ENCODE data around the gene IFIT5. TPM values are rescaled to one million over a fixed set of nuclear protein-coding genes. Genes with fewer than 3 reads are reported as not detected.

Gene IFIT5
- polyA plus RNA-seq, 1 donor (not counting 4 experiments of a cell fraction or from before 2014, with no cell fraction given): 15.8 TPM

DNA sequence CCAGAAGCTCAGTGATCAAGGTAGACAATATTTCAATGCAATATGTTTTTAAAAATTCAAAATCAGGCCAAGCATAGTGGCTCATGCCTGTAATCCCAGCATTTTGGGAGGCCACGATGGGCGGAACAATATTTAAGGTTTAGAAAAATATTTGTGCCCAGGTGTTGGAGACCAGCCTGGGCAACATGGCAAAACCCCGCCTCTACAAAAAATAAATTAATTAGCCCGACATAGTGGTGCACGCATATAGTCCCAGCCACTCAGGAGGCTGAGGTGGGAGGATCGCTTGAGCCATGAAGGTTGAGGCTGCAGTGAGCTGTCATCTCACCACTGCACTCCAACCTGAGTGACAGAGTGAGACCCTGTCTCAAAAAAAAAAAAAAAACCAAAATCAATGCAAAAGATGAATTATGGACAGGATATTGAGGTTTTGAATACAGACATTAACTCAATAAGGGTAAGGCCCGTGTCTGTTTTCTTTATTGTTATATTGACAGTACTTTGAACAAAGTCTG is 913 bp upstream of the IFIT5 start:
- peaks cover 2 to 4% of the 10 kb centered on the region in 2 experiments for H3K36me3 ChIP-seq (ENCODE audit: control insufficient read depth in 2 of 2, extremely low read depth in 1 of 2, insufficient read depth in 2 of 2, low read length in 2 of 2)
- no peak overlapping the region for H3K9ac ChIP-seq (ENCODE audit: control insufficient read depth, extremely low read depth, insufficient read depth, low read length)
- no peak for DNase-seq (ENCODE audit: low read depth, low spot score)
- no peaks in the 10 kb centered on the region for H3K9me1 ChIP-seq (ENCODE audit: control insufficient read depth, extremely low read depth, insufficient read depth, low read length)
- no peak for TF ChIP-seq EZH2 (IDR thresholded peaks at IDR 0.05; ENCODE audit: low read length)
- TF ChIP-seq, protein P1, sequence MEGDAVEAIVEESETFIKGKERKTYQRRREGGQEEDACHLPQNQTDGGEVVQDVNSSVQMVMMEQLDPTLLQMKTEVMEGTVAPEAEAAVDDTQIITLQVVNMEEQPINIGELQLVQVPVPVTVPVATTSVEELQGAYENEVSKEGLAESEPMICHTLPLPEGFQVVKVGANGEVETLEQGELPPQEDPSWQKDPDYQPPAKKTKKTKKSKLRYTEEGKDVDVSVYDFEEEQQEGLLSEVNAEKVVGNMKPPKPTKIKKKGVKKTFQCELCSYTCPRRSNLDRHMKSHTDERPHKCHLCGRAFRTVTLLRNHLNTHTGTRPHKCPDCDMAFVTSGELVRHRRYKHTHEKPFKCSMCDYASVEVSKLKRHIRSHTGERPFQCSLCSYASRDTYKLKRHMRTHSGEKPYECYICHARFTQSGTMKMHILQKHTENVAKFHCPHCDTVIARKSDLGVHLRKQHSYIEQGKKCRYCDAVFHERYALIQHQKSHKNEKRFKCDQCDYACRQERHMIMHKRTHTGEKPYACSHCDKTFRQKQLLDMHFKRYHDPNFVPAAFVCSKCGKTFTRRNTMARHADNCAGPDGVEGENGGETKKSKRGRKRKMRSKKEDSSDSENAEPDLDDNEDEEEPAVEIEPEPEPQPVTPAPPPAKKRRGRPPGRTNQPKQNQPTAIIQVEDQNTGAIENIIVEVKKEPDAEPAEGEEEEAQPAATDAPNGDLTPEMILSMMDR (optimal IDR thresholded peaks at IDR 0.05 in 1 of 3, IDR thresholded peaks at IDR 0.05 in 1 of 3, conservative IDR thresholded peaks at IDR 0.05 in 1 of 3; ENCODE audit: extremely low read depth in 1 of 3, insufficient read depth in 2 of 3, low read length in 3 of 3): no peak
- H3K4me2 ChIP-seq (ENCODE audit: control insufficient read depth, extremely low read depth, insufficient read depth, low read depth, low read length): peak overlapping the region; percentile 92
- H3K27ac ChIP-seq (ENCODE audit: control insufficient read depth, insufficient read depth, low read length): peak overlapping the region; percentile 82
- peaks cover 24% of the 10 kb centered on the region for H3K79me2 ChIP-seq (ENCODE audit: control insufficient read depth, insufficient read depth, low read length)
- H4K20me1 ChIP-seq (ENCODE audit: control insufficient read depth, extremely low read depth, insufficient read depth, low read length): no peaks in the 10 kb centered on the region
- H3K4me3 ChIP-seq (ENCODE audit: control insufficient read depth in 2 of 3, extremely low read depth in 1 of 3, insufficient read depth in 2 of 3, low read depth in 1 of 3, low read length in 3 of 3): peak overlapping the region in 2 of 3 experiments; percentile 83 to 92
- no peak for FAIRE-seq
- dilution Hi-C loops (cut with MboI; ENCODE audit: extremely low pct_ligation_motif_present, low sequenced_read_pairs): no loop called here
- no peaks in the 10 kb centered on the region for H3K27me3 ChIP-seq (ENCODE audit: control insufficient read depth, extremely low read depth, insufficient read depth, low read length)
- H3K9me3 ChIP-seq (ENCODE audit: control insufficient read depth, low read depth, low read length): no peaks in the 10 kb centered on the region
- no peak overlapping the region for H2AFZ ChIP-seq (ENCODE audit: control insufficient read depth, low read length)
- H3K4me1 ChIP-seq (ENCODE audit: control insufficient read depth, extremely low read depth, insufficient read depth, low read length): peaks cover 8% of the 10 kb centered on the region

DNA sequence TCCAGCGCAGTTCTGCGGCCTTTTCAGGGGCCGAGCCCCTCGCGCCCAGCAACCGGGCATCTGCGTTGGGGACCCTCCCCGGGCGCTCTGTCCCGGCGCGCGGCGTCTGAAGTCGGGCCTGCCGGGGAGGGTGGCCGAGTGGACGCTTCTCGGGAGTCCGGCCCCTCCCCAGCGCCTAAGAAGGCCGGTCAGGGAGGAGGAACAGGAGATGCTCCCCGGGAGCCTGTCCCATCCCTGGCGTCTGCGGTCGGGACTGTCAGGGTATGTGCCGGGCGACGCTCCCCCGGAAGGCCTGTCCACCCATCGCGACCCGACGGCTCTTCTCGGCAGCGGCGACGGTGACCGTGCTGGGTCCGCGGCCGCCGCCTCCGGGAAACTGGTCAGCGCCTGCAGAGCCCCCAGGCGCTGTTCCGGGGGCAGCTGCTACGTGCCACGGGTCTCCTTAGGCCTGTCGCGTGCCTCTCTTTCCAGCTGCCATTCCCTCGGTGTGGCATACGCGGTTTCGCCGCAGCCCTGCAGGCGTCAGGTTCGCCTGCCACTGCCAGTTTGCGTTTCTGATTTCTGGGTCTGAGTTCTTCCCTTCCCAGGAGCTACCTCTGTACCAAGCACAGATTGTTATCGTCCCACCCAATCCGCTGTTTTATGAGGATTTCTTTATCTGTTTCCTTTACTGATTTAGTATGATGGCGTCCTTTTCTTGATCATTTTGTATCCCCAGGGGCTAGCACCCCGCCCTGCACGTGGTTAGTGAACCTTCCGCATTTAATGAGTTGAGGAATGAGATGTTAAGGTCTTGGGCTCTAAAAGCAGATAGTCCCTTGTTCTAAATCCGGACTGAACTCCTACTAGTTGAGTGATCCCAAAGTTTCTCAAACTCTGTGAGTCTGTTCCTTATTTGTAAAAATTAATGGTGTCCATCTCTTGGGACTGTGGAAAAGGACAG is 782 bp downstream of the IFIT5 start:
- peaks cover 24% of the 10 kb centered on the region for H3K79me2 ChIP-seq (ENCODE audit: control insufficient read depth, insufficient read depth, low read length)
- dilution Hi-C loops (cut with MboI; ENCODE audit: extremely low pct_ligation_motif_present, low sequenced_read_pairs): no loop called here
- H4K20me1 ChIP-seq (ENCODE audit: control insufficient read depth, extremely low read depth, insufficient read depth, low read length): no peaks in the 10 kb centered on the region
- DNase-seq (ENCODE audit: low read depth, low spot score) (no peak), FAIRE-seq (no peak)
- H3K9ac ChIP-seq (ENCODE audit: control insufficient read depth, extremely low read depth, insufficient read depth, low read length): peak overlapping the region; percentile 79
- no peak for TF ChIP-seq EZH2 (IDR thresholded peaks at IDR 0.05; ENCODE audit: low read length)
- TF ChIP-seq, protein P1 (optimal IDR thresholded peaks at IDR 0.05 in 1 of 3, IDR thresholded peaks at IDR 0.05 in 1 of 3, conservative IDR thresholded peaks at IDR 0.05 in 1 of 3; ENCODE audit: extremely low read depth in 1 of 3, insufficient read depth in 2 of 3, low read length in 3 of 3): no peak
- H3K36me3 ChIP-seq (ENCODE audit: control insufficient read depth in 2 of 2, extremely low read depth in 1 of 2, insufficient read depth in 2 of 2, low read length in 2 of 2): peaks cover 2 to 4% of the 10 kb centered on the region in 2 experiments
- no peaks in the 10 kb centered on the region for H3K9me3 ChIP-seq (ENCODE audit: control insufficient read depth, low read depth, low read length)
- peak overlapping the region; percentile 92 for H3K4me2 ChIP-seq (ENCODE audit: control insufficient read depth, extremely low read depth, insufficient read depth, low read depth, low read length)
- H3K27ac ChIP-seq (ENCODE audit: control insufficient read depth, insufficient read depth, low read length): peak overlapping the region; percentile 82
- H3K4me3 ChIP-seq (ENCODE audit: control insufficient read depth in 2 of 3, extremely low read depth in 1 of 3, insufficient read depth in 2 of 3, low read depth in 1 of 3, low read length in 3 of 3): peak overlapping the region; percentile 63 to 92 (median 83)
- no peaks in the 10 kb centered on the region for H3K9me1 ChIP-seq (ENCODE audit: control insufficient read depth, extremely low read depth, insufficient read depth, low read length)
- peak overlapping the region; percentile 93 for H2AFZ ChIP-seq (ENCODE audit: control insufficient read depth, low read length)
- H3K4me1 ChIP-seq (ENCODE audit: control insufficient read depth, extremely low read depth, insufficient read depth, low read length): peaks cover 8% of the 10 kb centered on the region
- no peaks in the 10 kb centered on the region for H3K27me3 ChIP-seq (ENCODE audit: control insufficient read depth, extremely low read depth, insufficient read depth, low read length)
